GM19452 (cell line): ENCODE data around the gene CLK3.

Experiments used
- ATAC-seq: cut with Tn5 transposase; IDR thresholded peaks from one replicate; pipeline ENCODE4 v1.9.1; 2021; ENCODE audit not compliant: unreplicated experiment

CLK3 gene

DNA sequence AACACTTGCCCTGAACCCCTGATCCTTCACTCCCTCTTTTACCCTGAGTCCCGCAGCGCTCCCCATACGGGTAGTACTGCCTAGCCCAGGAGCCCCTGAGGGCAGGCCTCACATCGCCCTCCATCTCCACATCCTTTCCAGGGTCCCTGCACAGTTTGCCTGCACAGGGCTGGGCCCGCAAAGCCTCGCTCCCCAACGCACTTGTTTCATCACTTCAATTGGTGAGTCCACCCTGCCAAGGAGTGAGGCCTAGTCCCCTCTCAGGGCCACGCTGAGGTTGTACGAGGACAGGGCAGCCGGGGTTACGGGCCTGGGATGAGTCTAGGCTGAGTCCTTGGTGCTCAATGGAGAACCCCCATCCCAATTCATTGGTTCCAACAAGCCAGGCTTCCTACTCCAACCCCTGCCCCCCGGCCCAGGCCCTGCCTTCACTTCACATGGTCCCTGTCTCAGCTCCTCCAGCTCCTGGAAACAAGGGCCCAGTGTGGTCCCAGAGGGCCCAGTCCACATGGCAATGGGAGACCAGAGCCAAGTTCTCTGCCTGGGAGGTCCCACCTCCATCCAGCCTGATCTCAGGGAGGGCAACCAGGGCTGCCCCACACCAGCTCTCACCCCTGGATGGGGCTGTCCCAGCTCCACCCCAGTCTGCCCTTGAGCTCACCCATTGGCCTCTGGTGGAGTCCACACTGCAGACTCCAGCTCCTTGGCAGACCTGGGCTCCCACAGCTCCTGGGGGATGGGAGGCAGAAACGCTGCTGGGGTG is 12.4 kb upstream of the CLK3 start:
- ATAC-seq, result no peak

DNA sequence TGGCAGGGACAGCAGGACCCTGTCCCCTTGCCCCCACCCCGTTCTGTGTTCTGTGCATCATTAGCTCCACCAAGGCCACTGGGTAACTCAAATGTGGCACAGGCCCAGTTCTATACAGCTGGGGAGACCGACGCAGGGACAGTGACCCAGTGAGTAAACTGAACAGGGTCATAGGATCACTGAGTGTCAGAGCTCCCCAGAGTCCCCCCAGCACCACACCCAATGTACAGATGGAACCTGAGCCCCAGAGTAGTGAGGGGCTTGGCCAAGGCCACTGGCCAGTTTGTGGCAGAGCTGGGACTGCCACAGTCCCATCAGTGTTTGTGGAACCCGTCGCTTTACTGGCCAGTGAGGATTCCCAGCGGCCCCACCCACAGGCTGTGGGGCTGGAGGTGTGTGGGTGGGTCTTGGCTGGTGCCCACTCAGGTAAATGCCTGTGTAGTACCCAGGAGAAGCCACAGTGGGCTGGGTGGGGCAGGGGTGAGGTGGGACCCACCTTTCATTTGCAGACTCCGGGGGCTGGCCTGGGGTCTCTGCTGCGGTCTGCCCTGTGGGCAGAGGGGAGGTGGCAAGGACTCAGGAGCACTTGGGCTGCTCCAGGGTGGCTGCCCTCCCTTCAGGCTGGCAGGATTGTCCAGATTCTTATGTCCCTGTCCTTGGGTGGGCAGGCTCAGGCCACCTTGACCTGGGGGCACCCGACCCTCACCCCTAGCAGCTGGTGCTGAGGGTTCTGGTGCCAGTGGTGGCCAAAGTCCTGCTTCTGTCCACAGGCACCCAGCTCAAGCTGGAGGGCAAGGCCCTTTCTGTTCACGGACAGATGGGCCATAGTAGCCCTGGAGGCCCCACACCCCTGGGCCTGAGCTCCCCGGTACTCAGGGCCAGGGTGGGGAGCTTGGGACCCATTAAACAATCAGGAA is 11.6 kb upstream of the CLK3 start:
- no peak for ATAC-seq

DNA sequence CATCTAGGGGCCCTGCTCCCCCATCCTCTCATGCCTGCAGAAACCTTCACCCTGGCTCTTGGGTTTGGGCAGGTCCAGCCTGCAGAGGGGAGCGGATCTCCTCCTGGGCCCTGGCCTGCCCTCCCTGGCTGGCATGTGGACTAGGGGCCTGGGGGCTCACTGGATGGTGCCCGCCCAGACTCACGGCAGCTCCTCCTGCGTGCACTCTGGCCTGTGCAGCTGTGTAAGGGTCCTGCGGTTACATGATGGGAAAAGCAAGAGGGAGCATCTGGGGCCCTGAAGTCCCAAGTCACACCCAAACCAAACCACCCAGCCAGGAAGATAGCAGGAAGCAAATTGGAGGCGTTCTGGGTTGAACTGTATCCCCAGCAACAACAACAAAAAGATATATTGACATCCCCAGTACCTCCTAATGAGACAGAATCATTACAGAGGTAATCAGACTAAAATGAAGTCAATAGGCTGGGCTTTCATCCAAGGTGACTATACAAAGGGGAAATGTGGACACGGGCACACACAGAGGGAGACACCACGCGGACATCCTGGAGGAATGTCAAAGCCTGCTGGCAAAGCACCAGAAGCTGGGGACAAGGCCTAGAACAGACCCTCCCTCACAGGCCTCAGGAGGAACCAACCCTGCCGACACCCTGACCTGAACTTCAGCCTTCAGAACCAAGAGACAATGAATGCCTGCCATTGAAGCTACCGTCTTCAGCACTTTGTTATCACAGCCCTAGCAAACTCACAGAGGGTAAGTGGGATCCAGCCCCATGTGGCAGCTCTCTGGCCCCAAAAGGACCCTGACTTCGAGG is 10.4 kb upstream of the CLK3 start:
- ATAC-seq, result no peak

DNA sequence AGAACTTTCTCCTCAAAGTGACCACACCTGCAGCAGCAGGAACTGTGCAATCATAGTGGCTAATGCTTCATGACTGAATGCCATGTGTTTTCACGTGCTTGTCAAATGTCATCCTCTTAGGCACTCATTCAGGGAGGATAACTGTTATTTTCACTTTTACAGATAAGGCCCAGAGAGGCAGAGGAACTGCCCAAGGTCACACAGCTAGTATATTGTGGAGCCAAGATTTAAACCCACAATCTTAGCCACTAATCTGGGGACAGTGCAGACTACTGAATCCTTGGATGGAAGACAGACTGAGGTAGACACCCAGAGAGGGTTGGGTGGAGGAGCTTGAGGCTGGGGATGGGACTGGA is 9.9 kb upstream of the CLK3 start:
- ATAC-seq, result no peak

DNA sequence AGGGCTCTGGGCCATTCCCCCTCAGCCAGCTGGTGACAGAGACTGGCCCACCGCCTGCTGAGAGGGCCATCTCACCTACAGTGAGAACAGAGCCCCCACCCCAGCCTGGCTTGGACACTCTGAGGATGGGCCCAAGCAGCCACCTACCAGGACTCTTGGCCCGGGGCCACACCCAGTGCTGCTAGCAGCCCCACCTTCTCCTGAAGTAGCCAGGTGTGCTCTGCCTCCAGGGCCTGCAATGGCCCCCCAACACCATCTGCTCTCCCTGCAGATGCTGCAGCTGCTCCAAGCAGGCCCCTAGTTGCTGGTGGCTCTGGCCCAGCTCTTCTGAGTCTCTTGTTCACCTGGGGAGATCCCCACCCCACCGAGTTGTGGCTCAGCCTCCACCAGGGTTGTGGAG is 6.8 kb upstream of the CLK3 start:
- no peak for ATAC-seq

DNA sequence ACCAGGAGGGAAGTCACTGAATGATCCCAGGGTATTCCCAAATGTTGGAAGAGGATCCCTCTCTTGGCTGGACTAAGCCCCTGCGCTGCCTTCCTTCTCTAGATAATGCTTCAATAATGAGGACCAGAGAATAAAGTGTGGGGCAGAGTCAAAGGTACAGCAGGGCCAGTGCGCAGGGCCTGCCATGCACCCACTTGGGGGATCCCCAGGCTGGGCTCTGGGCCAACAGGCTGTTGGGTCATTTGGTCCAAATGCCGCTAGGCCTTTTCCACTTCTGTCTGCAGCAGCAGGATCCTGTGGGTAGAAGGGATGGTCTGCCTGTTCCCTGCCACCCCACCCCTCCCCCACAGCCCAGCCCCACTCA is 5.7 kb upstream of the CLK3 start:
- no peak for ATAC-seq

DNA sequence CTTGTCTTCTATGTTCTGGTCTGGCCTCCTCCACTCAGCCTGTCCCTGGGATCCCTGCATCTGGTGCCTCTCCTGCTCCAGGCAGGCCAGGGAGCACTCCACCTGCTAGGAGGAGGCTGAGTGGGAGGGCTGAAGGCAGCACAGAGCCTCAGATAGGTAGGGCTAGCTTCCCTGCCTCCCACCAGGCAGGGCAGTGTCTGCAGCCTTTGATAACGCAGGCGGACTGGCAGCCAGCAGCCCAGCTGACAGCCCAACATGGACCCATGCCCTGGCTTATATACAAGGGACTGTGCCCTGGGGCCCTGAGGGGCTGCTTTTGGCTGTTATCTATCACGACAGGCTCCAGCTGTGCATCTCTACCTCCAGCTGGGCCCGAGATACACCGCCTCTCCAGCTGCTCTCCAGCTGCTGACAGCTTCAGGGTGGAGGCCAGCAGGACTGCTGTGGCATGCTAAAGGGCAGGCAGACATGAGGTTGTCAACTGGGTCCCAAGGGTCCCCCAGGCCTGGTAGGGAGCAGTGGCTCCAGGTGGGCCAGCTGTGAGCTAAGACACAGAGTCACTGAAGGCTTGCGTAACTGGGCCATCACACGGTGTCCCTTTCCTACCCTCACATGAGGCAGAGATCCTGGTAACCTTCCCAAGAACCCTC is 5.2 kb upstream of the CLK3 start:
- ATAC-seq, result no peak

DNA sequence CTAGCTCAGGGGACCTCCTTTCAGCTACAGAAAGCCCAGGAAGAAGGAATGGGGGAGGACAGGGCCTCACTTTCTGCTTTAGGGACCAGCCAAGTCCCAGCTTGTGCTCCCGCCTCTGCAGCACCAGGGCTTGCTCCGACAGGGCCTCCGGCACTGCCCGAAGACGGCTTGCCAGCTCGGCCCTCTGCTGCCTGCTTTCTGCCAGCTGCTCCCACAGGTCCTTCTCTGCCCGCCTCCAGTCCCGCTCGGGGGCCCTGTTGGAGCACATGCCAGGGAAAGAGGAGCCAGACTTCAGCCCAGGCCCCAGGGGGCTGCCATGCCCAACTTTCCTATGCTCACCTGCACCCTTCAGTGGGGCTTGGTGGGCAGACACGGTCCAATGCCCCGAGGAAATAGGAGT is 4.3 kb upstream of the CLK3 start:
- ATAC-seq, result no peak

DNA sequence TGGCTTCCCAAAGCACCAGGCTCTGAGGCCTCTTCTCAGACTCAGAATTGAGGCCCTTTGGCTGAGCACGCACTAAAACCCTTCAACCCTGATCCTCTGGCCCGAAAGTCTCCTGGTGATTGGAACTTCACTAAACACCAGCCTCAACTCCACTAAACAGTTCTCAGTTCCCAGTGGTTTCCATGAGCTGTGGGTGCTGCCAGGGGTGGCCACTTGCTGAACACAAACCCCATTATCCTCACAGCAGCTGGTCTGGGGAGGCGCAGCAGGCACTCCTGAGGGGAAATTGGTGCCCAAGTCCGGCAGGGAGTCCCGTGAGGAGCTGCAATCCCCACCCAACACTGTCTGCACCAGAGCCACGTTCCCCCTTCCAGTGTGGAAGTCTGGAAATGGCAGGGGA is 3.8 kb upstream of the CLK3 start:
- no peak for ATAC-seq

DNA sequence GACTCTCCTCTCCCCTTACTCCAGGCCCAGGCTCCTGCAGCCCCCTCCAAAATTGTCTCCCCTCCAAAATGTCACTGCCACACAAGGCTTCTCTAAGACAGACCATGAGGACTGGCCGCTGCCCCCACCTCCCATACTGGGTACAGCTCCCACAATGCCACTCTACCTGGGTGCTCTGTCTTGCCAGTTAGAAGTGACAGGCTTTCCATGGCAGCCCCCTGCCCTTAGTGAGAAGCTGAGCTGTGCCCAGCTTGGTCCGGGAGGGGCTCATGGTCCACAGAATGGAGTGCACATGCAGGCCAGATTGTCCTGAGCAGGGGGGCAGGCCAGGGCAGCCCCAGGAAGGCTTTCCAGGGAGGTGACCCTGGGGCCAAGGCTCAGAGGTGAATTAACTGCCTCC is 3.0 kb upstream of the CLK3 start:
- ATAC-seq, result no peak

DNA sequence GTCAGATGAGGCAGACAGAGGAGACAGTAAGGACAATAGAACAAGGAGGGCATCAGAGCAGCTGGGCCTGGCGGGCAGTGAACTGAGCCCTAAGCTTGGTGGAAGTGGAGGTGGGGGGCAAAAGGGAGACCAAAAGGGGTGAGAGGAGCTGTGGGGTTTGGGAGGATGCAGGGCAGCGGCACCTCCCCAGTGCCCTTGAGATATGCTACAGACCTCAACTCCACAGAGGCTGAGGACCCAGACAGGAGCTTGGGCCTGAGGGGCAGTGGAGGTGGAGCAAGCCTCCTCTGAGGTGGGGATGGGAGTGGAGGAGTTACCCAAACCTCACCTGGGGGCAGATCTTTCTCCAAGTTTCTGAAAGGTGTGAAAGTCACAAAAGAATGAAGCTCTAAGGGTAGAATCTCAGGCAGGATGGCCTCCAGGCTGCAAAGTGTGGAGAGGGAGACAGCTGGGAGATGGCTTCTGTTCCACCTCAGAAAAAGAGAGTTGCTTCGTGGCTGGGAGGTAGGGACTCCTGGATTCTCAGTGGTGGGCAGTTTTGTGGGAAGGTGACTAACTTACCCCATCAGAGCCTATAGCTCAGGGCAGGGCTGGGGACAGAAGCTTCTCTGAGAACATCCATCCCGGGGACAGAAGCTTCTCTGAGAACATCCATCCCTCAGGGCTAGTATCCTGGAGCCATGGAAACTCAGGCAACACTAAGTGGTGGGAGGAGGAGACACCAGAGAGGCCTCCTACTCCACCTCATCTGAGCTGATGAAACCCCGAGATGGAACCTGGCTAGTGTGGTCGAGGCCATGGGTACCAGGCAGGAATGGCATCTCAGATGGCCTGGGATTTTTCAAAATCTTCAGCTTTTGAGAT is 2.3 kb upstream of the CLK3 start:
- no peak for ATAC-seq

DNA sequence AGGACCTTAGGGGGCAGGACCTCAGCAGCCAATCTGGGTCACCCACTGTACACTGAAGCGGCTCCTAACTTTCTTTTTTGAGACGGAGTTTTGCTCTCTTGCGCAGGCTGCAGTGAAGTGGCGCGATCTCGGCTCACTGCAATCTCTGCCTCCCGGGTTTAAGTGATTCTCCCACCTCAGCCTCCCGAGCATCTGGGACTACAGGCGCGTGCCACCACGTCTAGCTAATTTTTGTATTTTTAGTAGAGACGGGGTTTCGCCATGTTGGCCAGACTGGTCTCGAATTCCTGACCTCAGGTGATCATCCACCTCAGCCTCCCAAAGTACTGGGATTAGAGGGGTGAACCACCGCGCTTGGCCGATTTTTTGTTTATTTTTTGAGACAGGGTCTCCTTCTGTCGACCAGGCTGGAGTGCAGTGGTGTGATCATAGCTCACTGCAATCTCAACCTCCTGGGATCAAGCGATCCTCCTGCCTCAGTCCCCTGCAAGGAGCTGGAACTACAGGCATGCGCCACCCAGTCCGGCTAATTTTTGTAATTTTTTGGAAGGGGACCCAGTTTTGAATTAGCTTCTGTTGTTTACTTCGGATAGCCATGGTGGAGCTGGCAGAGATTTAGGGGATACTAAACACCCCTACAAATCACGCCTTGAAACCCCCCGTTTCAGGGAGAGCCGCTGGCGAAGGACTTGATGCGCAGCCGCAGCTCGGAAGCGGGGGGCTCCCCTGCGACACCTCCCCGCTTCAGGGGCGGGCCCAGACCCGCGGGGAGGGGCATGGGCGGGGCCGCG is 1.5 kb upstream of the CLK3 start:
- ATAC-seq, result no peak

DNA sequence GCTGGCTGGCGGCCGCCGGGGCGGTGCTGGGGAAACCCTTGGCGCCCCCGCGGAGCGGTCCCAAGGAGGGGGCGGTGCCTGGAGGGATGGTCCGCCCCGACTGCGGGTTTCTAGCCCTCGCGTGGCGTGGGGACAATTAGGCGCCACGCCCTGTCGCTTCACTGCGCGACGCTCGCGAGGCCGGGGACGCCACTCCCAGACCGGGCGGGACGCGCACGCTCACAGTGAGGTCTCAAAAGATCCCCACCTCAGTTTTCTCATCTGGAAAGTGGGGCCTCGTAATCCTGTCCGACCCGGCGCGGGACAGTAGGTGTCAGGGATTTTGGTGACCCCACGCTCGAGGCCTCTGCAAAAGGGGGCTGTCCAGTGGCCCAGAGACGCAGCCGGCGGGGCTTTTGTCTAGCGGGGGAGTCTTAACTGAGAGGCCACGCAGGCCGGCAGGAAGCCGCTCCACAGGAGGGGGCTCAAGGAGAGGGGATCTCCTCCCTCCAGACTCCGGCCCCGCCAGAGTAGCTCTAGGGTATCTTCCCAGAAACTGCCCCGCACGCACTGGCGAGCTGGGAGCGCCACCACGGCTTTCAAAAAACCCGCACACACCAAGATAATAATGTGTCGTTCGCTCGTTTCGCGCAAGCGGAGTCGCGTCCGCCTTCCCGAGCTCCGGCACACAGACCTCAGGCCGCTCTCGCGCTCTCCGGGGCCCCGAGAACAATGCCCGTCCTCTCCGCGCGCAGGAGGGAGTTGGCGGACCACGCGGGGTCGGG is 710 bp upstream of the CLK3 start:
- peak; percentile 47 for ATAC-seq

DNA sequence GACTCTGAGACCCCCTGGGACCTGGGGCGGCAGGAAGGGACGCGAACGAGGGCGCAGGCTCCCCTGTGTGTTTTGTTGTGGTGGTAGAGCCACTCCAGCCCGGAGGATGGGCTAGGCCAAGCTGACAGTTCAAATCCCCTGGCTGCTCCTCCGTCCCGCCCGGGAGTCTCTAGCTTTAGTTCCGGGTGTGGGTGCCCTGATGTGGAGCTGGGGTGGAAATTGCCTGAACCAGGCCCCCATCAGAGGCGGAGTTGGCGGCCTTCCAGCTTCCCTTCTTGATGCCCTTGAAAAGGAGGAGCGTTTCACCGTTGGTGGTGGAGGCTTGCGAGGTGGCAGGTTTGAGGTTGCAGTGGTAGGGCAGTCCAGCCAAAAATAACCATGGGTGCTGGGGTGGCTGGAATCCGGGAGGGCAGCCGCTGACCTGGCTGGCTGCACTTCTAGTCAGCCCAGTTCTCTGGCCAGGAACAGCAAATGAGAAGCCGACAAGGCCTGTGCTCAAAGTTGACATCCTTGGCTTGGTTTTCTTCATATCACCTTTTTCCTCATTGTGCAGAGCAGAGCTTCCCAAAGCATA is 817 bp downstream of the CLK3 start:
- ATAC-seq, result no peak

DNA sequence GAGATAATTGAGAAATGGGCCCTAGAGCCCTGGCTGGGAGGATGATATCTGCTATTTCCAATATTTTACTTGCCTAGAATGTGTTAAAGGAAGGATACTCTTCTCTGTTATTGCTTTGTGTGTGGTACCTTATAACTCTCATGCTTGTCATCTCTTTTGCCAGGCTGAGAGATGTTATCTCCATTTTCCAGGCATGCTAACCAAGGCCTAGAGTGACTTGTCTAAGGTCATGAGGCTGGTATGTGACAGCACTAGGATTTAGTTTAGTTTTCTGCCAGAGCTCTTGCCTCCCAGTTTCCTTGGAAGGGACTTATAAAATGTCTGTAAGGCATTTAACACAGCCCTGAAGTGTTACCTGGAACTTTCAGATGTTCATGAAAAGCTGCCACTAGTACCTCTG is 1.4 kb downstream of the CLK3 start:
- ATAC-seq, result no peak

DNA sequence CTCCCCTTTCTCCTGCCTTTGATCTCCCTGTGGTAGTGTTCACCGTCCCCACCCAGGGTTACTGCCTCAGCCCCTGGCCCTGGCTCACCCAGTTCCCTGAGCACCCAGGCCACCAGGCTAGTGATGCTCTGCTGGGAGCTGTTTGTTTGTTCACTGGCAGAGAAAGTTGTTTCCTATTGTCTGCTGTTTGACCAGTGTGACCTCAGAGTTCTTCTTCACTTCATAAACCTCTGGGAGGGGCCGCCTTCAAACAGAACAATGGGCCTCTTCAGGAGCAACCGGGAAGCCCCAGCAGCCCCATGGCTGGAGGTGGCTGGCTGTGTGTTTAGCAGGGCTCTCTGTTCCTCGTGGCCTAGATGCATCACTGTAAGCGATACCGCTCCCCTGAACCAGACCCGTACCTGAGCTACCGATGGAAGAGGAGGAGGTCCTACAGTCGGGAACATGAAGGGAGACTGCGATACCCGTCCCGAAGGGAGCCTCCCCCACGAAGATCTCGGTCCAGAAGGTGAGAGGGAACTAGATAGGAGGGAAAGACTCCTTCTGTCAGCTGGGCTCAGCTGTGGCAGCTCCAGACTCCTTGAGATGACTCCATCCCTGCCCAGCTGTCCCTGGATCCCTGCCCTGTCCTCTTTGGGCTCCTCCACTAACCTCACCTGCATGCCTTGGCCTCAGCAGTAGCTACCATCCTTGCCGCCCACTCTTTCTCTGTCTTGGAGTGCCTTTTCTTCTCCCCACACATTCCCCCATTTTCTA is 3.4 kb downstream of the CLK3 start:
- no peak for ATAC-seq

DNA sequence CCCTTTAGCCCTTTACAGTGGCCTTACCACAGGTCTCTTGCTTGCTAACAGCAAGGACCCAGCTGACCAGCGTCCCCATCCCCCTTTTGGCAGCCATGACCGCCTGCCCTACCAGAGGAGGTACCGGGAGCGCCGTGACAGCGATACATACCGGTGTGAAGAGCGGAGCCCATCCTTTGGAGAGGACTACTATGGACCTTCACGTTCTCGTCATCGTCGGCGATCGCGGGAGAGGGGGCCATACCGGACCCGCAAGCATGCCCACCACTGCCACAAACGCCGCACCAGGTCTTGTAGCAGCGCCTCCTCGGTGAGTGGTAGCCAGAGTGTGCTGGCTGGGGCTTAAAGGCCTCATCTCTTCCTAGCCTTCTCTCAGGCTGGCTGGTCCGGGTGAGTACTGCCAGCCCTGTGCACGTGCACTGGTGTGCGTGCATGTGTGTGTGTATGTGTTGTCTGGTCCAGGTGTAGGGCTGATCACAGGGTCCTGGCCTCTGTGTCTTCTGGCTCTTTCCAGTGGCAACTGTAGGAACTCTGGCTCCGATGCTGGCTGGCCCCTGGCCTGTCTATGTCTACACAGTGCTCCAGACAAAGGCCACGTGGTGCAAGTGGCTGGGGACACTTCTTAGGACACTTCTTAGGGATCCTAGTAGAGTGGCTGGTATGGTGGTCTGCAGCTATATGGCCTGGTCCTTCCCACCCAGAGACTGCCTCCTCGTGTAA is 4.4 kb downstream of the CLK3 start:
- no peak for ATAC-seq
